ENCODE results near the gene LDB2. TPM values are rescaled to one million over a fixed set of nuclear protein-coding genes. Genes with fewer than 3 reads are reported as not detected.

The LDB2 gene
- total and polyA plus RNA-seq, 2 donors (not counting 1 experiment from before 2014, with no cell fraction given) = not detected

- H4K20me1 ChIP-seq (ENCODE audit: control insufficient read depth, insufficient read depth, low read length, poor library complexity, severe bottlenecking) = no peaks in the 10 kb centered on the region
- no peak overlapping the region for H3K9ac ChIP-seq (ENCODE audit: low read length)
- ChIA-PET POLR2A (no interaction called here), CTCF (no interaction called here)
- no peak overlapping the region for H2AFZ ChIP-seq (ENCODE audit: insufficient read depth, low read depth, low read length, poor library complexity, severe bottlenecking)
- H3K4me2 ChIP-seq (replicated peaks; ENCODE audit: low read depth, low read length, poor library complexity, severe bottlenecking) = no peak overlapping the region
- Mint-ChIP-seq H3K27ac (no peak overlapping the region), H3K27me3 (no peaks in the 10 kb centered on the region), H3K4me3 (no peak overlapping the region), H3K4me1 (no peaks in the 10 kb centered on the region), H3K9me3 (ENCODE audit: insufficient read depth) (peaks cover 6% of the 10 kb centered on the region)
- no peaks in the 10 kb centered on the region for H3K36me3 ChIP-seq (replicated peaks in 1 of 2; ENCODE audit: control extremely low read depth in 1 of 2, control insufficient read depth in 1 of 2, extremely low read depth in 1 of 2, insufficient read depth in 2 of 2, low read length in 1 of 2)
- no peak for DNase-seq
- H3K27ac ChIP-seq (ENCODE audit: low read length in 2 of 2) = no peak overlapping the region
- 24% methylated on average over 4 of the region's 6 CpGs for WGBS (ENCODE audit: insufficient coverage)
- intact Hi-C loops (cut with micrococcal nuclease) = no loop called here
- TF ChIP-seq CTCF (IDR thresholded peaks at IDR 0.05) (no peak), EZH2 (IDR thresholded peaks at IDR 0.05; ENCODE audit: borderline replicate concordance, insufficient read depth, low read depth, low read length, poor library complexity, severe bottlenecking) (no peak)
- no peak overlapping the region for H3K4me3 ChIP-seq (ENCODE audit: control extremely low read depth in 1 of 5, extremely low read depth in 1 of 5, insufficient read depth in 1 of 5, low read depth in 2 of 5, low read length in 4 of 5)
- H3K4me1 ChIP-seq (ENCODE audit: control insufficient read depth in 2 of 2, insufficient read depth in 2 of 2, low read length in 2 of 2) = no peaks in the 10 kb centered on the region
- H3K9me3 ChIP-seq (ENCODE audit: control extremely low read depth in 1 of 3, control insufficient read depth in 2 of 3, insufficient read depth in 1 of 3, low read length in 2 of 3) = no peaks in the 10 kb centered on the region
- H3K79me2 ChIP-seq (ENCODE audit: control insufficient read depth, insufficient read depth, low read length) = no peaks in the 10 kb centered on the region
- no peaks in the 10 kb centered on the region for H3K27me3 ChIP-seq (replicated peaks in 1 of 4; ENCODE audit: control extremely low read depth in 1 of 4, control insufficient read depth in 3 of 4, insufficient read depth in 4 of 4, low read length in 3 of 4)
- ATAC-seq (ENCODE audit: low read depth) = no peak
Observed at GRCh38 chr4:16725252-16725651, 173.2 kb downstream of the LDB2 start.

GRCh38 chr4:16722416-16722815, 176.0 kb downstream of the LDB2 start:
- Histone ChIP-seq H2AFZ (ENCODE audit: insufficient read depth, low read depth, low read length, poor library complexity, severe bottlenecking) (no peak overlapping the region), H4K20me1 (ENCODE audit: control insufficient read depth, insufficient read depth, low read length, poor library complexity, severe bottlenecking) (no peaks in the 10 kb centered on the region), H3K27me3 (replicated peaks in 1 of 4; ENCODE audit: control extremely low read depth in 1 of 4, control insufficient read depth in 3 of 4, insufficient read depth in 4 of 4, low read length in 3 of 4) (no peaks in the 10 kb centered on the region), H3K4me1 (ENCODE audit: control insufficient read depth in 2 of 2, insufficient read depth in 2 of 2, low read length in 2 of 2) (no peaks in the 10 kb centered on the region), H3K9me3 (ENCODE audit: control extremely low read depth in 1 of 3, control insufficient read depth in 2 of 3, insufficient read depth in 1 of 3, low read length in 2 of 3) (no peaks in the 10 kb centered on the region), H3K4me2 (replicated peaks; ENCODE audit: low read depth, low read length, poor library complexity, severe bottlenecking) (no peak overlapping the region), H3K9ac (ENCODE audit: low read length) (no peak overlapping the region), H3K36me3 (replicated peaks in 1 of 2; ENCODE audit: control extremely low read depth in 1 of 2, control insufficient read depth in 1 of 2, extremely low read depth in 1 of 2, insufficient read depth in 2 of 2, low read length in 1 of 2) (no peaks in the 10 kb centered on the region), H3K4me3 (ENCODE audit: control extremely low read depth in 1 of 5, extremely low read depth in 1 of 5, insufficient read depth in 1 of 5, low read depth in 2 of 5, low read length in 4 of 5) (no peak overlapping the region), H3K27ac (ENCODE audit: low read length in 2 of 2) (no peak overlapping the region), H3K79me2 (ENCODE audit: control insufficient read depth, insufficient read depth, low read length) (no peaks in the 10 kb centered on the region)
- no peak for DNase-seq
- ChIA-PET POLR2A (no interaction called here), CTCF (interaction anchor here (0.6 kb wide), 1 partner anchor 40 kb away, joined by 3 read pairs; no protein-coding TSS in a partner anchor)
- intact Hi-C loops (cut with micrococcal nuclease) = no loop called here
- TF ChIP-seq CTCF (IDR thresholded peaks at IDR 0.05) (no peak), EZH2 (IDR thresholded peaks at IDR 0.05; ENCODE audit: borderline replicate concordance, insufficient read depth, low read depth, low read length, poor library complexity, severe bottlenecking) (no peak)
- no peak for ATAC-seq (ENCODE audit: low read depth)
- Mint-ChIP-seq H3K27ac (no peak overlapping the region), H3K27me3 (no peaks in the 10 kb centered on the region), H3K4me1 (no peaks in the 10 kb centered on the region), H3K9me3 (ENCODE audit: insufficient read depth) (peaks cover 6% of the 10 kb centered on the region), H3K4me3 (no peak overlapping the region)
- WGBS (ENCODE audit: insufficient coverage) = no CpG with 5 or more reads among the region's 3 CpGs
